RWPE2 (cell line): ENCODE results near the gene SLC36A1.

ENCODE experiments used
- ATAC-seq: fragments of 200-7000 bp; cut with Tn5 transposase; 3 replicates; pipeline ENCODE4 v1.9.1; 2021; ENCODE audit warnings: low read depth
- DNase-seq: peaks from one replicate; pipeline ENCODE4 v3.0.0-alpha.2; 2020; ENCODE audit warnings: low spot score
- H3K27ac ChIP-seq: fragments of 450-650 bp; 2 replicates; pipeline ENCODE4 v1.5.1; 2017; ENCODE audit warnings: mild to moderate bottlenecking; ENCODE audit not compliant: poor library complexity, severe bottlenecking
- H3K27me3 ChIP-seq: fragments of 250-450 bp; sonication (Bioruptor Pico); 2 replicates; pipeline ENCODE4 v1.5.1; 2021; ENCODE audit warnings: mild to moderate bottlenecking, moderate library complexity; ENCODE audit not compliant: insufficient read depth, poor library complexity, severe bottlenecking
- H3K36me3 ChIP-seq: fragments of 250-450 bp; sonication (Bioruptor Pico); 2 replicates; pipeline ENCODE4 v1.5.1; 2020; ENCODE audit warnings: low read depth, mild to moderate bottlenecking, moderate library complexity
- H3K4me1 ChIP-seq: fragments of 250-450 bp; sonication (Bioruptor Pico); 2 replicates; pipeline ENCODE4 v1.5.1; 2021; ENCODE audit warnings: mild to moderate bottlenecking, moderate library complexity; ENCODE audit not compliant: insufficient read depth, poor library complexity, severe bottlenecking
- H3K4me3 ChIP-seq: fragments of 250-450 bp; sonication (Bioruptor Pico); 2 replicates; pipeline ENCODE4 v1.5.1; 2021; ENCODE audit warnings: mild to moderate bottlenecking, moderate library complexity; ENCODE audit not compliant: severe bottlenecking
- H3K9me3 ChIP-seq: fragments of 250-450 bp; sonication (Bioruptor Pico); 2 replicates; pipeline ENCODE4 v1.5.1; 2021; ENCODE audit warnings: mild to moderate bottlenecking, moderate library complexity; ENCODE audit not compliant: severe bottlenecking
- TF ChIP-seq, protein P1 (sequence below): fragments of 450-650 bp; IDR thresholded peaks from one replicate; pipeline ENCODE4 v1.5.1; 2017; ENCODE audit warnings: mild to moderate bottlenecking, moderate library complexity; ENCODE audit not compliant: poor library complexity, severe bottlenecking

SLC36A1 gene

DNA sequence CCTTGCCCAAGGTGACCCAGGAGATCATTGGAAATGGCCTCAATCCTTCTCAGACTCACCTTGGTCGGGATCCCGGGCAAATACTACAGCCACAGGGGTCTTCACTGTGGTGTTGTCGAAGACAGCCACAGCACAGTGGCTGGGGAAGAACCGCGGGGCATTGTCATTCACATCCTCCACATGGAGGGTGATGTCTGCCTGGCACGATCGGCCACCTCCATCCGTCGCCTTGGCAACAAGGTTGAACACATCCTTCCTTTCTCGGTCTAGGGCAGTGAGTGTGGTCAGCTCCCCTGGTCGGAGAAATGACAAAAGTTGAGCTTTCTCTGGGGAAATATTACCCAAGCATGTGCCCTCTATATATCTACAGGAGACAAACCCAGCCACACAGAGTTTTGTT lies 86.9 kb downstream of the SLC36A1 start:
- no peak for DNase-seq
- H3K4me1 ChIP-seq: no peaks in the 10 kb centered on the region
- H3K36me3 ChIP-seq: peaks cover 74% of the 10 kb centered on the region
- H3K27me3 ChIP-seq: no peaks in the 10 kb centered on the region
- no peaks in the 10 kb centered on the region for H3K9me3 ChIP-seq
- no peak overlapping the region for H3K27ac ChIP-seq
- no peak overlapping the region for H3K4me3 ChIP-seq
- TF ChIP-seq, protein P1, sequence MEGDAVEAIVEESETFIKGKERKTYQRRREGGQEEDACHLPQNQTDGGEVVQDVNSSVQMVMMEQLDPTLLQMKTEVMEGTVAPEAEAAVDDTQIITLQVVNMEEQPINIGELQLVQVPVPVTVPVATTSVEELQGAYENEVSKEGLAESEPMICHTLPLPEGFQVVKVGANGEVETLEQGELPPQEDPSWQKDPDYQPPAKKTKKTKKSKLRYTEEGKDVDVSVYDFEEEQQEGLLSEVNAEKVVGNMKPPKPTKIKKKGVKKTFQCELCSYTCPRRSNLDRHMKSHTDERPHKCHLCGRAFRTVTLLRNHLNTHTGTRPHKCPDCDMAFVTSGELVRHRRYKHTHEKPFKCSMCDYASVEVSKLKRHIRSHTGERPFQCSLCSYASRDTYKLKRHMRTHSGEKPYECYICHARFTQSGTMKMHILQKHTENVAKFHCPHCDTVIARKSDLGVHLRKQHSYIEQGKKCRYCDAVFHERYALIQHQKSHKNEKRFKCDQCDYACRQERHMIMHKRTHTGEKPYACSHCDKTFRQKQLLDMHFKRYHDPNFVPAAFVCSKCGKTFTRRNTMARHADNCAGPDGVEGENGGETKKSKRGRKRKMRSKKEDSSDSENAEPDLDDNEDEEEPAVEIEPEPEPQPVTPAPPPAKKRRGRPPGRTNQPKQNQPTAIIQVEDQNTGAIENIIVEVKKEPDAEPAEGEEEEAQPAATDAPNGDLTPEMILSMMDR: no peak
- ATAC-seq: no peak

DNA sequence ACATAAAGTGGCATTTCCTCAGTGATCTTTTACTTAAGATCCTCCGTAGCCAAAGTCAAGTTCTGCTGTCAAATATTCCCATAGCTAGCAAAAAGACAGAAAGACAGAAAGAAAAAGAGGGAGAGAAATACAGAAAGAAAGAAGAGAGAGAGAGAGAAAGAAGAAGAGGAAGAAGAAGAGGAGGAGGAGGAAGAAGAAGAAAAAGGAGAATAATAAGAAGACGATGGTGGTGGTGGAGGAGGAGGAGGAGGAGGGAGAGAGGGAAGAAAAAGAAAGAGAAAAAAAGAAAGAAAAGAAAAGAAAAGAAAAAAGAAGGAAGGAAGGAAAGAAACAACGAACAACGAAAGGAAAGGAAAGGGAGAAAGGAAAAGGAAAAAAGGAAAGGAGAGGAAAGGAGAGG lies 89.6 kb downstream of the SLC36A1 start:
- TF ChIP-seq, protein P1: no peak
- Histone ChIP-seq H3K27ac (no peak overlapping the region), H3K36me3 (peaks cover 68% of the 10 kb centered on the region), H3K27me3 (no peaks in the 10 kb centered on the region), H3K4me3 (no peak overlapping the region), H3K4me1 (no peaks in the 10 kb centered on the region), H3K9me3 (no peaks in the 10 kb centered on the region)
- ATAC-seq: no peak
- DNase-seq: no peak

DNA sequence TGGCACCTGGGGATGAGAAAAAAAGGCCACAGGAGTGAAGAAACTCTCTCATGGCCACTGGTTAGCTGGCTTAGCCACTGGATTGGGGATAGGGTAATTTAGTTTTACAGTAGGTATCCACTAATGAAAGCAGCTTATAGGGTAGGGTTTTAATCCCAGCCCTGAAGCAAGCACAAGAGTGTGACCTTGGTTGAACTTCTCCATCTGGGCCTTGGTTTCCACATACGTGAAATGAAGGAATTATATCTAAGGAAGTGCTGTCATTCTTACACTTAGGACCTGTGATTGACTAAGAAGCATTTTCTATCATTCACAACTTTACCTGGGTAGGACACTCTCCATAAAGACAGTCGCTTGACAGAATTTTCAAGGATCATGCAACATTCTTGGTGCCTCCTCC lies 94.2 kb downstream of the SLC36A1 start:
- TF ChIP-seq, protein P1: no peak
- no peaks in the 10 kb centered on the region for H3K9me3 ChIP-seq
- H3K36me3 ChIP-seq: peaks cover 70% of the 10 kb centered on the region
- H3K27ac ChIP-seq: no peak overlapping the region
- no peak overlapping the region for H3K4me3 ChIP-seq
- no peaks in the 10 kb centered on the region for H3K27me3 ChIP-seq
- H3K4me1 ChIP-seq: no peaks in the 10 kb centered on the region
- DNase-seq (no peak), ATAC-seq (no peak)
